Gastrocnemius medialis (tissue), 4 donors: ENCODE results near the gene PDF. TPM values are rescaled to one million over a fixed set of nuclear protein-coding genes. Genes with fewer than 3 reads are reported as not detected.

Experiments used
- ATAC-seq, 2 donors: fragments of 150-250 bp; one replicate each; pipeline ENCODE4 v1.9.1; 2016
- DNase-seq, 2 donors: peaks; one replicate each; pipeline ENCODE4 v3.0.0-alpha.2; 2019
- H3K27ac ChIP-seq, 4 donors: fragments of 200-600 bp; sonication (generic); 1 replicate in 1 of 4; 2 replicates in 3 of 4; pipeline ENCODE4 v1.5.1; 2016 to 2018; ENCODE audit warnings: mild to moderate bottlenecking in 2 of 4, moderate library complexity in 1 of 4
- H3K27me3 ChIP-seq, 3 donors: fragments of 200-600 bp; sonication (generic) in 2 of 3; 1 replicate in 1 of 3; 2 replicates in 2 of 3; pipeline versions ENCODE4 v1.5.1 to v1.6.0; 2016 to 2019; ENCODE audit warnings: mild to moderate bottlenecking in 1 of 3, moderate library complexity in 1 of 3
- H3K36me3 ChIP-seq, 2 donors: fragments of 200-600 bp; sonication (generic) in 1 of 2; one replicate each; pipeline ENCODE4 v1.5.1; 2017 to 2018
- H3K4me1 ChIP-seq, 2 donors: fragments of 200-600 bp; sonication (generic) in 1 of 2; one replicate each; pipeline ENCODE4 v1.5.1; 2016 to 2017; ENCODE audit warnings: mild to moderate bottlenecking in 2 of 2
- H3K4me3 ChIP-seq, 4 donors: fragments of 200-600 bp; sonication (generic) in 3 of 4; 1 replicate in 1 of 4; 2 replicates in 3 of 4; pipeline ENCODE4 v1.5.1; 2016 to 2019; ENCODE audit warnings: mild to moderate bottlenecking in 2 of 4
- H3K9me3 ChIP-seq, 3 donors: fragments of 200-600 bp; sonication (generic) in 2 of 3; 1 replicate in 1 of 3; 2 replicates in 2 of 3; pipeline ENCODE4 v1.5.1; 2016 to 2019
- CTCF ChIP-seq, 5 experiments: fragments of 450-650 bp in 3 of 5; fragments of 200-600 bp in 2 of 5; sonication (generic) in 2 of 5; IDR thresholded peaks in 4 of 5; conservative IDR thresholded peaks in 1 of 5; 1 replicate in 4 of 5; 2 replicates in 1 of 5; pipeline ENCODE4 v1.5.1; 2016 to 2019; ENCODE audit warnings: antibody characterized with exemption in 5 of 5, mild to moderate bottlenecking in 3 of 5, moderate library complexity in 3 of 5
- POLR2A ChIP-seq, 2 donors: fragments of 450-650 bp; IDR thresholded peaks; one replicate each; pipeline ENCODE4 v1.6.1; 2017; ENCODE audit warnings: antibody characterized with exemption in 2 of 2, mild to moderate bottlenecking in 2 of 2, moderate library complexity in 2 of 2
- in situ Hi-C, 4 donors: fragments of 200-750 bp; cut with MboI; loops; one replicate each; pipeline versions ENCODE4 v1.15.0 to v1.8.0; 2017; ENCODE audit warnings: low sequenced_read_pairs in 4 of 4
- intact Hi-C: fragments of 100-400 bp; cut with DNase I; formaldehyde crosslinking; loops from one replicate; pipeline ENCODE4 v1.15.1; 2023; ENCODE audit warnings: low total_unique reads
- total RNA-seq, 4 donors: library from RNA; depleted of rRNA; stranded (reverse); fragments of >200 nt; gene quantifications; one replicate each; pipeline versions ENCODE4 v1.1.0 to v1.2.3, GENCODE V29; 2016

Gene PDF
- total RNA-seq, 4 donors from 2014 or later: 11.0 to 23.1 (median 16.8) TPM

GRCh38 chr16:69316595-69317034, 13.8 kb downstream of the PDF start:
- TF ChIP-seq CTCF (IDR thresholded peaks at IDR 0.05 in 4 of 5, conservative IDR thresholded peaks at IDR 0.05 in 1 of 5): no peak
- no peak for TF ChIP-seq POLR2A (IDR thresholded peaks at IDR 0.05)
- H3K4me1 ChIP-seq: peaks cover 12 to 24% of the 10 kb centered on the region in 2 donors
- H3K4me3 ChIP-seq: no peak overlapping the region
- no peaks in the 10 kb centered on the region for H3K27me3 ChIP-seq
- no peaks in the 10 kb centered on the region for H3K9me3 ChIP-seq
- peak overlapping the region; percentile 47 to 82 (median 66) for H3K27ac ChIP-seq
- ATAC-seq: peak; percentile 18 to 63
- in situ Hi-C loops (no loop called here), intact Hi-C loops (no loop called here)
- peak in 1 of 2 donors; percentile 74 for DNase-seq
- H3K36me3 ChIP-seq: peaks cover 0 to 70% of the 10 kb centered on the region in 2 donors

GRCh38 chr16:69315486-69316311, 14.7 kb downstream of the PDF start:
- DNase-seq (no peak), ATAC-seq (no peak)
- Histone ChIP-seq H3K27ac (peak overlapping the region; percentile 47 to 82 (median 66)), H3K9me3 (no peaks in the 10 kb centered on the region), H3K27me3 (no peaks in the 10 kb centered on the region), H3K4me3 (no peak overlapping the region), H3K36me3 (peaks cover 0 to 61% of the 10 kb centered on the region in 2 donors), H3K4me1 (peaks cover 12 to 24% of the 10 kb centered on the region in 2 donors)
- intact Hi-C loops (no loop called here), in situ Hi-C loops (no loop called here)
- no peak for TF ChIP-seq CTCF (IDR thresholded peaks at IDR 0.05 in 4 of 5, conservative IDR thresholded peaks at IDR 0.05 in 1 of 5)
- no peak for TF ChIP-seq POLR2A (IDR thresholded peaks at IDR 0.05)

- ATAC-seq: no peak
- in situ Hi-C loops (no loop called here), intact Hi-C loops (no loop called here)
- Histone ChIP-seq H3K9me3 (no peaks in the 10 kb centered on the region), H3K27ac (peak overlapping the region in 1 of 4 donors; percentile 82), H3K27me3 (no peaks in the 10 kb centered on the region), H3K4me3 (no peak overlapping the region), H3K36me3 (peaks cover 0 to 49% of the 10 kb centered on the region in 2 donors), H3K4me1 (peaks cover 15 to 28% of the 10 kb centered on the region in 2 donors)
- no peak for DNase-seq
- TF ChIP-seq CTCF (IDR thresholded peaks at IDR 0.05 in 4 of 5, conservative IDR thresholded peaks at IDR 0.05 in 1 of 5) (no peak), POLR2A (IDR thresholded peaks at IDR 0.05) (no peak)
Measured at GRCh38 chr16:69314534-69314933, 15.9 kb downstream of the PDF start.

GRCh38 chr16:69313469-69313868, 16.9 kb downstream of the PDF start:
- H3K9me3 ChIP-seq: no peaks in the 10 kb centered on the region
- ATAC-seq (no peak), DNase-seq (no peak)
- no peak overlapping the region for H3K27ac ChIP-seq
- H3K36me3 ChIP-seq: peaks cover 0 to 39% of the 10 kb centered on the region in 2 donors
- TF ChIP-seq POLR2A (IDR thresholded peaks at IDR 0.05) (no peak), CTCF (IDR thresholded peaks at IDR 0.05 in 4 of 5, conservative IDR thresholded peaks at IDR 0.05 in 1 of 5) (no peak)
- in situ Hi-C loops: no loop called here
- no peaks in the 10 kb centered on the region for H3K27me3 ChIP-seq
- peaks cover 15 to 28% of the 10 kb centered on the region in 2 donors for H3K4me1 ChIP-seq
- H3K4me3 ChIP-seq: no peak overlapping the region
- intact Hi-C loops: no loop called here
